K562 (cell line): Measurements from ENCODE around the gene ASF1B. TPM values are rescaled to one million over a fixed set of nuclear protein-coding genes. Genes with fewer than 3 reads are reported as not detected.
A peak's percentile ranks its signal among the peaks of the same experiment; 100 is the strongest.

Experiments used
- DIDO1 ChIP-seq: fragments of 450-650 bp; IDR thresholded peaks from 2 replicates; pipeline ENCODE4 v1.6.1; 2016; ENCODE audit warnings: low read depth, missing biosample characterization, missing genetic modification characterization
- E2F4 ChIP-seq: sonication (generic); formaldehyde crosslinking; IDR thresholded peaks from 2 replicates; pipeline ENCODE4 v1.8.0; 2022; ENCODE audit warnings: mild to moderate bottlenecking, low read depth, missing genetic modification reagents
- FOXK2 ChIP-seq, 2 experiments: fragments of 450-650 bp; IDR thresholded peaks in 1 of 2; conservative IDR thresholded peaks in 1 of 2; 2 replicates each; pipeline ENCODE4 v1.6.1; 2016; ENCODE audit warnings: low read depth in 2 of 2, mild to moderate bottlenecking in 1 of 2
- JUND ChIP-seq, 2 experiments: IDR thresholded peaks; 2 replicates in 1 of 2; 3 replicates in 1 of 2; pipeline ENCODE4 v1.6.1; 2011; ENCODE audit warnings: borderline replicate concordance in 2 of 2, low read depth in 2 of 2, low read length in 2 of 2, improper control_type of control experiment in 1 of 2, missing biosample characterization in 1 of 2, missing genetic modification characterization in 1 of 2, missing genetic modification reagents in 1 of 2
- MGA ChIP-seq: fragments of 450-650 bp; IDR thresholded peaks from 2 replicates; pipeline ENCODE4 v1.6.1; 2016; ENCODE audit warnings: mild to moderate bottlenecking, moderate library complexity
- RBM15 ChIP-seq: fragments of 200-400 bp; formaldehyde crosslinking; IDR thresholded peaks from 2 replicates; pipeline ENCODE4 v1.6.1; 2018; ENCODE audit warnings: mild to moderate bottlenecking, low read length, moderate library complexity; ENCODE audit not compliant: insufficient read depth
- RBM17 ChIP-seq: fragments of 200-400 bp; formaldehyde crosslinking; IDR thresholded peaks from 2 replicates; pipeline ENCODE4 v1.6.1; 2017; ENCODE audit warnings: low read depth, mild to moderate bottlenecking, low read length, borderline replicate concordance
- SNRNP70 ChIP-seq: fragments of 200-400 bp; formaldehyde crosslinking; optimal IDR thresholded peaks from 2 replicates; pipeline ENCODE3; 2017; ENCODE audit warnings: low read depth, low read length
- STAG1 ChIP-seq: sonication (generic); formaldehyde crosslinking; IDR thresholded peaks from 2 replicates; pipeline ENCODE4 v1.5.0; 2020; ENCODE audit warnings: missing genetic modification reagents, borderline replicate concordance
- ZNF124 ChIP-seq: sonication (generic); formaldehyde crosslinking; IDR thresholded peaks from 2 replicates; pipeline ENCODE4 v1.8.1; 2022; ENCODE audit warnings: missing genetic modification reagents
- ZNF395 ChIP-seq: fragments of 200-800 bp; sonication (Bioruptor generic); IDR thresholded peaks from 2 replicates; pipeline ENCODE4 v1.6.1; 2017; ENCODE audit warnings: missing genetic modification characterization, missing compliant biosample characterization
- ZNF75A ChIP-seq: fragments of 450-650 bp; formaldehyde crosslinking; IDR thresholded peaks from 2 replicates; pipeline ENCODE4 v1.4.0; 2020; ENCODE audit warnings: mild to moderate bottlenecking
- polyA plus RNA-seq, 8 experiments: library from polyadenylated mRNA; depleted of rRNA in 4 of 8; stranded (reverse) in 5 of 8; unstranded in 3 of 8; fragments of >200 nt; fragmentation: Nextera tagmentation in 2 of 8; fragmentation: Illumina TruSeq in 1 of 8; extraction: Ambion mirVana in 2 of 8; extraction: Trizol in 1 of 8; gene quantifications; 2 replicates each; pipeline versions ENCODE4 v1.2.1 to v1.2.3, GENCODE V29; 2011 to 2014; ENCODE audit warnings: inconsistent platforms in 1 of 8, missing spikeins in 1 of 8
- total RNA-seq, 7 experiments: library from RNA; depleted of rRNA in 6 of 7; stranded (reverse); fragments of >200 nt in 6 of 7; fragmentation: Illumina TruSeq in 2 of 7; extraction: Trizol in 2 of 7; gene quantifications; 2 replicates each; pipeline versions ENCODE4 v1.2.1 to v1.2.3, GENCODE V29; 2011 to 2021; ENCODE audit warnings: low replicate concordance in 1 of 7

ASF1B gene
- total and polyA plus RNA-seq, 9 of the 15 experiments (the other 6 are each of a cell fraction or from before 2014, with no cell fraction given), result 6.0 to 69.4 (median 53.3) TPM

GRCh38 chr19:14091081-14091812, 45.1 kb downstream of the ASF1B start (continued):
- TF ChIP-seq JUND (IDR thresholded peaks at IDR 0.05; ENCODE audit: borderline replicate concordance, low read depth, low read length), result 0 out of 2 replicates have a peak, but pooled peaks have one; percentile 6
- TF ChIP-seq JUND (tag; IDR thresholded peaks at IDR 0.05; ENCODE audit: borderline replicate concordance, low read depth, low read length), result no peak
- TF ChIP-seq ZNF75A, result no peak
- no peak for TF ChIP-seq SNRNP70
- no peak for TF ChIP-seq E2F4 (CRISPR knock-in tag)
- TF ChIP-seq RBM15, result no peak
- TF ChIP-seq ZNF395 (CRISPR knock-in tag), result peak; percentile 13; the same call in 1 of the 2 replicates
- TF ChIP-seq RBM17, result no peak
- TF ChIP-seq FOXK2 (conservative IDR thresholded peaks at IDR 0.05 in 1 of 2, IDR thresholded peaks at IDR 0.05 in 1 of 2; ENCODE audit: low read depth in 2 of 2), result peak; percentile 31 to 46; a peak in 1 of 4 replicates
- TF ChIP-seq DIDO1 (tag), result 0 out of 2 replicates have a peak, but pooled peaks have one; percentile 40
- TF ChIP-seq MGA, result no peak
- TF ChIP-seq STAG1 (CRISPR knock-in tag), result no peak
- TF ChIP-seq ZNF124 (CRISPR knock-in tag), result no peak
